ENCODE data around the gene PALLD.

Gene PALLD

GRCh38 chr4:168608771-168609170 lies 111.9 kb downstream of the PALLD start:
- in situ Hi-C loops (cut with MboI; ENCODE audit: low pct_unique_long_range_greater_than_20kb, low sequenced_read_pairs): no loop called here
- DNase-seq: no peak

- no peak for DNase-seq
- in situ Hi-C loops (cut with MboI; ENCODE audit: low pct_unique_long_range_greater_than_20kb, low sequenced_read_pairs): no loop called here
Observed at GRCh38 chr4:168609369-168609768, 112.5 kb downstream of the PALLD start.

- in situ Hi-C loops (cut with MboI; ENCODE audit: low pct_unique_long_range_greater_than_20kb, low sequenced_read_pairs): no loop called here
- DNase-seq: peak; percentile 75
Observed at GRCh38 chr4:168610911-168611530, 114.2 kb downstream of the PALLD start.

- DNase-seq: no peak
- in situ Hi-C loops (cut with MboI; ENCODE audit: low pct_unique_long_range_greater_than_20kb, low sequenced_read_pairs): no loop called here
Observed at GRCh38 chr4:168612450-168613135, 115.7 kb downstream of the PALLD start.

GRCh38 chr4:168613869-168614268 lies 117.0 kb downstream of the PALLD start:
- in situ Hi-C loops (cut with MboI; ENCODE audit: low pct_unique_long_range_greater_than_20kb, low sequenced_read_pairs): no loop called here

GRCh38 chr4:168614281-168615057 lies 117.6 kb downstream of the PALLD start:
- no peak for DNase-seq
- in situ Hi-C loops (cut with MboI; ENCODE audit: low pct_unique_long_range_greater_than_20kb, low sequenced_read_pairs): no loop called here

More at GRCh38 chr4:168613869-168614268, 117.0 kb downstream of the PALLD start:
- no peak for DNase-seq

GRCh38 chr4:168615294-168616065 lies 118.6 kb downstream of the PALLD start:
- in situ Hi-C loops (cut with MboI; ENCODE audit: low pct_unique_long_range_greater_than_20kb, low sequenced_read_pairs): no loop called here
- DNase-seq: no peak

- in situ Hi-C loops (cut with MboI; ENCODE audit: low pct_unique_long_range_greater_than_20kb, low sequenced_read_pairs): no loop called here
- no peak for DNase-seq
Observed at GRCh38 chr4:168618577-168619265, 121.9 kb downstream of the PALLD start.

GRCh38 chr4:168619266-168619631 lies 122.4 kb downstream of the PALLD start:
- no peak for DNase-seq
- in situ Hi-C loops (cut with MboI; ENCODE audit: low pct_unique_long_range_greater_than_20kb, low sequenced_read_pairs): no loop called here

GRCh38 chr4:168621806-168622589 lies 125.1 kb downstream of the PALLD start:
- DNase-seq: no peak
- in situ Hi-C loops (cut with MboI; ENCODE audit: low pct_unique_long_range_greater_than_20kb, low sequenced_read_pairs): no loop called here

GRCh38 chr4:168622600-168622999 lies 125.7 kb downstream of the PALLD start:
- no peak for DNase-seq
- in situ Hi-C loops (cut with MboI; ENCODE audit: low pct_unique_long_range_greater_than_20kb, low sequenced_read_pairs): no loop called here

- in situ Hi-C loops (cut with MboI; ENCODE audit: low pct_unique_long_range_greater_than_20kb, low sequenced_read_pairs): no loop called here
Observed at GRCh38 chr4:168623011-168623410, 126.2 kb downstream of the PALLD start.

GRCh38 chr4:168623484-168623883 lies 126.6 kb downstream of the PALLD start:
- in situ Hi-C loops (cut with MboI; ENCODE audit: low pct_unique_long_range_greater_than_20kb, low sequenced_read_pairs): no loop called here
- DNase-seq: no peak

More at GRCh38 chr4:168623011-168623410, 126.2 kb downstream of the PALLD start:
- DNase-seq: no peak

GRCh38 chr4:168628251-168628650 lies 131.4 kb downstream of the PALLD start:
- in situ Hi-C loops (cut with MboI; ENCODE audit: low pct_unique_long_range_greater_than_20kb, low sequenced_read_pairs): no loop called here
- DNase-seq: no peak

- no peak for DNase-seq
- in situ Hi-C loops (cut with MboI; ENCODE audit: low pct_unique_long_range_greater_than_20kb, low sequenced_read_pairs): no loop called here
Observed at GRCh38 chr4:168629566-168629965, 132.7 kb downstream of the PALLD start.

GRCh38 chr4:168630445-168631187 lies 133.8 kb downstream of the PALLD start:
- in situ Hi-C loops (cut with MboI; ENCODE audit: low pct_unique_long_range_greater_than_20kb, low sequenced_read_pairs): no loop called here
- DNase-seq: no peak

- in situ Hi-C loops (cut with MboI; ENCODE audit: low pct_unique_long_range_greater_than_20kb, low sequenced_read_pairs): no loop called here
- DNase-seq: no peak
Observed at GRCh38 chr4:168631241-168632162, 134.7 kb downstream of the PALLD start.

Data from KBM-7 (cell line).